Mononuclear cell (primary cell): Measurements from ENCODE around the gene MYO1F. TPM values are rescaled to one million over a fixed set of nuclear protein-coding genes. Genes with fewer than 3 reads are reported as not detected.
A peak's percentile ranks its signal among the peaks of the same experiment; 100 is the strongest.
"Not testable (repeated sequence)": the region's sequence is repeated elsewhere in the genome, so short reads cannot be mapped to it uniquely, and the experiment has no call there.

Source experiments
- H3K27me3 ChIP-seq: 2 replicates; pipeline ENCODE4 v1.6.0; 2011; ENCODE audit warnings: low read length, control low read depth; ENCODE audit not compliant: insufficient read depth
- H3K4me1 ChIP-seq: 2 replicates; pipeline ENCODE4 v1.5.1; 2011; ENCODE audit warnings: mild to moderate bottlenecking, low read length, control low read depth; ENCODE audit not compliant: insufficient read depth
- H3K4me3 ChIP-seq: 2 replicates; pipeline ENCODE4 v1.5.1; 2011; ENCODE audit warnings: mild to moderate bottlenecking, low read length, moderate library complexity
- H3K9me3 ChIP-seq: 2 replicates; pipeline ENCODE4 v1.5.1; 2011; ENCODE audit warnings: low read depth, mild to moderate bottlenecking, control low read depth, low read length
- total RNA-seq: library from RNA; depleted of rRNA; stranded (reverse); fragments of >200 nt; gene quantifications from one replicate; pipeline ENCODE4 v1.2.3, GENCODE V29; 2012

The MYO1F gene
- total RNA-seq, 1 donor, result 145 TPM

- H3K27me3 ChIP-seq, result no peaks in the 10 kb centered on the region
- no peak overlapping the region for H3K4me3 ChIP-seq
- H3K4me1 ChIP-seq, result no peaks in the 10 kb centered on the region
Measured at GRCh38 chr19:8528500-8528899, 48.7 kb downstream of the MYO1F start.

GRCh38 chr19:8526345-8527091 lies 50.7 kb downstream of the MYO1F start:
- Histone ChIP-seq H3K27me3 (no peaks in the 10 kb centered on the region), H3K4me1 (peaks cover under 1% of the 10 kb centered on the region), H3K9me3 (no peaks in the 10 kb centered on the region), H3K4me3 (no peak overlapping the region)

More at GRCh38 chr19:8528500-8528899, 48.7 kb downstream of the MYO1F start:
- no peaks in the 10 kb centered on the region for H3K9me3 ChIP-seq

- Histone ChIP-seq H3K9me3 (no peaks in the 10 kb centered on the region), H3K27me3 (no peaks in the 10 kb centered on the region), H3K4me3 (no peak overlapping the region), H3K4me1 (peaks cover 10% of the 10 kb centered on the region)
Measured at GRCh38 chr19:8525401-8525684, 51.9 kb downstream of the MYO1F start.

- Histone ChIP-seq H3K27me3 (no peaks in the 10 kb centered on the region), H3K9me3 (no peaks in the 10 kb centered on the region), H3K4me1 (peaks cover 68% of the 10 kb centered on the region), H3K4me3 (no peak overlapping the region)
Measured at GRCh38 chr19:8519388-8519787, 57.9 kb downstream of the MYO1F start.

GRCh38 chr19:8518536-8518935 lies 58.7 kb downstream of the MYO1F start:
- Histone ChIP-seq H3K27me3 (no peaks in the 10 kb centered on the region), H3K4me1 (peaks cover 73% of the 10 kb centered on the region), H3K9me3 (no peaks in the 10 kb centered on the region), H3K4me3 (no peak overlapping the region)

- Histone ChIP-seq H3K27me3 (no peaks in the 10 kb centered on the region), H3K4me3 (no peak overlapping the region), H3K4me1 (peaks cover 81% of the 10 kb centered on the region), H3K9me3 (no peaks in the 10 kb centered on the region)
Measured at GRCh38 chr19:8517551-8518442, 59.4 kb downstream of the MYO1F start.

GRCh38 chr19:8515317-8515716 lies 61.9 kb downstream of the MYO1F start:
- Histone ChIP-seq H3K4me3 (no peak overlapping the region), H3K4me1 (peaks cover 80% of the 10 kb centered on the region), H3K27me3 (no peaks in the 10 kb centered on the region), H3K9me3 (no peaks in the 10 kb centered on the region)

GRCh38 chr19:8514505-8515009 lies 62.7 kb downstream of the MYO1F start:
- not testable (repeated sequence) for H3K9me3 ChIP-seq, H3K27me3 ChIP-seq
- Histone ChIP-seq H3K4me1 (peaks cover 74% of the 10 kb centered on the region), H3K4me3 (peak overlapping the region; percentile 69)

- H3K4me1 ChIP-seq, result peaks cover 67% of the 10 kb centered on the region
- no peaks in the 10 kb centered on the region for H3K9me3 ChIP-seq
- H3K4me3 ChIP-seq, result peak within 1 kb of the TSS; percentile 69
- no peaks in the 10 kb centered on the region for H3K27me3 ChIP-seq
Measured at GRCh38 chr19:8513687-8514504, 63.3 kb downstream of the MYO1F start, which contains the start of gene ZNF414. Gene ZNF414 (minus strand): TSS chr19:8514167. CDS start chr19:8514046, 121 bp downstream.

- Histone ChIP-seq H3K4me3 (peak overlapping the region; percentile 69), H3K27me3 (no peaks in the 10 kb centered on the region), H3K9me3 (no peaks in the 10 kb centered on the region), H3K4me1 (peaks cover 67% of the 10 kb centered on the region)
Measured at GRCh38 chr19:8513036-8513686, 64.1 kb downstream of the MYO1F start.

- no peak overlapping the region for H3K4me3 ChIP-seq
- H3K27me3 ChIP-seq, result no peaks in the 10 kb centered on the region
- H3K9me3 ChIP-seq, result no peaks in the 10 kb centered on the region
- H3K4me1 ChIP-seq, result peaks cover 60% of the 10 kb centered on the region
Measured at GRCh38 chr19:8512115-8512967, 64.9 kb downstream of the MYO1F start.

GRCh38 chr19:8511573-8512101 lies 65.6 kb downstream of the MYO1F start:
- H3K4me3 ChIP-seq, result no peak overlapping the region
- H3K4me1 ChIP-seq, result peaks cover 55% of the 10 kb centered on the region
- no peaks in the 10 kb centered on the region for H3K27me3 ChIP-seq
- no peaks in the 10 kb centered on the region for H3K9me3 ChIP-seq

GRCh38 chr19:8510589-8511115 lies 66.6 kb downstream of the MYO1F start:
- no peaks in the 10 kb centered on the region for H3K27me3 ChIP-seq
- H3K4me1 ChIP-seq, result peaks cover 54% of the 10 kb centered on the region
- no peak overlapping the region for H3K4me3 ChIP-seq
- no peaks in the 10 kb centered on the region for H3K9me3 ChIP-seq
